ENCODE results near the gene COX14.

DNA sequence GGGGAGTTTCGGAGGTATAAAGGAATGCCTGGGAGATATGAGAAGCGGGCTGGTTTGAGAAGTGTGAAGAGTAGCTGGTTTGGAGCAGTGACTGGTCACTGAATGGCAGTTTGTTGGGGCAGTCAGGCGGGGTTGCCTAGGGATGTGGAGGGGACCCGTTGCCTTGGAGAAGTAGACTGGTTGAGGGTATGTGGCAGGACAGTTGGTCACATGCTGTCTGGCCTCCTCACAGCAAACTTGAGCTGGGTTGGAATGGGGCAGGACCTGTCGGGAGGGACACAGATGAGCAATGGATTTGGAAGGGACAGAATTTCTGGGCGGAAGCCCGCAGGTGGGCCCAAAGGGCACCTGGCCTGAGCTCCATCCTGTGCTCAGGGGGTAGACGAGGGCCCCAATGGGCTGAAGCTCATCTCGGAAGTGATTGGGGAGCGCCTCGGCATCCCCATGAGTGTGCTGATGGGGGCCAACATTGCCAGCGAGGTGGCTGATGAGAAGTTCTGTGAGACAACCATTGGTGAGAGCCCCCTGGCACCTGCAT, 6.1 kb upstream of the COX14 start:
- TF ChIP-seq, protein P1, sequence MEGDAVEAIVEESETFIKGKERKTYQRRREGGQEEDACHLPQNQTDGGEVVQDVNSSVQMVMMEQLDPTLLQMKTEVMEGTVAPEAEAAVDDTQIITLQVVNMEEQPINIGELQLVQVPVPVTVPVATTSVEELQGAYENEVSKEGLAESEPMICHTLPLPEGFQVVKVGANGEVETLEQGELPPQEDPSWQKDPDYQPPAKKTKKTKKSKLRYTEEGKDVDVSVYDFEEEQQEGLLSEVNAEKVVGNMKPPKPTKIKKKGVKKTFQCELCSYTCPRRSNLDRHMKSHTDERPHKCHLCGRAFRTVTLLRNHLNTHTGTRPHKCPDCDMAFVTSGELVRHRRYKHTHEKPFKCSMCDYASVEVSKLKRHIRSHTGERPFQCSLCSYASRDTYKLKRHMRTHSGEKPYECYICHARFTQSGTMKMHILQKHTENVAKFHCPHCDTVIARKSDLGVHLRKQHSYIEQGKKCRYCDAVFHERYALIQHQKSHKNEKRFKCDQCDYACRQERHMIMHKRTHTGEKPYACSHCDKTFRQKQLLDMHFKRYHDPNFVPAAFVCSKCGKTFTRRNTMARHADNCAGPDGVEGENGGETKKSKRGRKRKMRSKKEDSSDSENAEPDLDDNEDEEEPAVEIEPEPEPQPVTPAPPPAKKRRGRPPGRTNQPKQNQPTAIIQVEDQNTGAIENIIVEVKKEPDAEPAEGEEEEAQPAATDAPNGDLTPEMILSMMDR (IDR thresholded peaks at IDR 0.05): no peak
- no peak for TF ChIP-seq POLR2A (IDR thresholded peaks at IDR 0.05)

All from uterus (tissue), 2 donors.